GM21825 (cell line): Measurements from ENCODE around the gene CCR5AS.
"Not testable (repeated sequence)": the region's sequence is repeated elsewhere in the genome, so short reads cannot be mapped to it uniquely, and the experiment has no call there.

ENCODE experiments used
- ATAC-seq: cut with Tn5 transposase; IDR thresholded peaks from one replicate; pipeline ENCODE4 v1.9.1; 2021; ENCODE audit warnings: mild to moderate bottlenecking, moderate library complexity; ENCODE audit not compliant: unreplicated experiment

CCR5AS gene

GRCh38 chr3:46406788-46407611 lies at the start of gene CCR5AS, which contains the start of gene CCRL2:
Gene CCR5AS (minus strand): TSS chr3:46407066.
Gene CCRL2 (plus strand): TSS chr3:46407259. CDS start chr3:46408080, 821 bp downstream.
- ATAC-seq, result no peak

DNA sequence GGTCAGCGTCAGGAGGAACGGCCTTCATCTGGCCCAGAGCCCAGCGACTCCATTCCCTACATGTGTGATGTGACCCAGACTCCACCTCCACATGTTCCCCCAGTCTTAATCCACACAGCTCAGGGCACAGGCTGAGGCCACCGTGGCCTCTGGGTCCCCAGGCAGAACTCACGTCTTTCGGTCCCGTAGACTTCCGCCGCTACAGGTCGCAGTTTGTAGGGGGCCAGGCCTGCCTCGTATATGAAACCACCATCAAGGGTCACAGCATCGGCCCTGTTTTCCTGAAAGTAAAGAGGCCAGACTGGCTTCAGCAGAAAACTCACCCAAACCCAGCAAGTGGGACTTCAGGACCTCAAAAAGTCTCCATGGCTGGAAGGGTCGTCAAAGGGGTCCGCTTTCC lies 49.3 kb upstream of the CCR5AS start:
- no peak for ATAC-seq

DNA sequence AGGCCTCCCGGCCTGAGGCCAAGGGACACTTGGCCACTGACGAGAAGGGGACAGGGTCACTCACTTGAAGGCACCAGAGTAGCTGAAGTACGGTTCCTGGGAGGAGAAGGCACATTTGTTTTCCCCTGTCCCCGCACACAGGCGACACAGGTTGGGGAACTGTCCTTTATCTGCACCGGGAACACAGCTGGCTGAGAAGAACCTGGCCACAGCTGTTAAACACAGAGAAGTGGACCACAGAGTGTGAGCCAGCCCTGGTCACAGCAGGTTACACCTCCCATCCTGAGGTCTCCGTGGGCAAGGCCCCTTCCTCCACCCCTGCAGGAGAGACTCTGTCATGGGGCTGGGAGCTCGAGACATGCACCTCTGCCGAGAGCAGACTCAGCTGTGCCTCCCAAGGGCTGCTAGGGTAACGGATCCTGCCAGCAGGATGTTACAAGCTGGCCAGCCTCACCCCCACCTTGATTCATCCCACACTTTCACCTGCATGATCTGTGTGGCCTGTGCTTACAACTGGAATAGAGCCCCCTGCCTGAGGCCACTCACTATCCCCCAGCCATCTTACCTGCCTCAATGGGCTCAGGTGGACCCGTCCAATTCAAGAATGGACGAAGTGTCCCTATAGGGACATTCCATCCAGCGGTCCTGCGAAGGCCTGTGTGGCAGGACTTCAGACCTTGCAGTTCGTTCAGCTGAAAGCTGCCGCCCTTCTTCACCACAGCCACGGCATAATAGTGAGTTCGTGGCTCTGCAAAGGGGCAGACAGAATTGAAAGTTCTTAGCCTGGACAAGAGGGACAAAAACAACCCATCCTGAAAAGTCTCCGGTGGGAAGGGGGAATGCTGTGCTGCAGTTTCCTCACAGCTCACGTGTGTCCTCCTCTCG lies 48.6 kb upstream of the CCR5AS start:
- no peak for ATAC-seq

DNA sequence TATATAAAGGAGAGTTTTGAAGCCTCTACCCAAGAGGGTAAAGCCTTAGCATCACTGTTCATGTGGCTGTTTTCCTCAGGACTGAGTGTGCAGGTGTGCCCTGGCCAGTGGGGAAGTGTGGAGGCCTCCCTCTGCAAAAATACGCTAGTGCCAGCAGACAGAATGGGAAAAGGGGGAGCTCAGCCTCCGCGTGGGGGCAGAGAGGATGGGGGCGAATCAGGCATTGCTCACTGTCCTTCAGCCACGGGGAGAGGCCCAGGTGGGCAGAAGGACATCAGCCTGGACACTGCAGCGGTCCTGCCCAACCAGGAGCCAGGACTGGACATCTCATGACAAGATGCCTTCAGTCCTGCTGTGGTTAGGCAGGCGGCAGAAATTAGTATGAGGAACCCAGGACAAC lies 47.7 kb upstream of the CCR5AS start:
- ATAC-seq, result no peak

- no peak for ATAC-seq
Measured at GRCh38 chr3:46454209-46454595, 47.3 kb upstream of the CCR5AS start.

DNA sequence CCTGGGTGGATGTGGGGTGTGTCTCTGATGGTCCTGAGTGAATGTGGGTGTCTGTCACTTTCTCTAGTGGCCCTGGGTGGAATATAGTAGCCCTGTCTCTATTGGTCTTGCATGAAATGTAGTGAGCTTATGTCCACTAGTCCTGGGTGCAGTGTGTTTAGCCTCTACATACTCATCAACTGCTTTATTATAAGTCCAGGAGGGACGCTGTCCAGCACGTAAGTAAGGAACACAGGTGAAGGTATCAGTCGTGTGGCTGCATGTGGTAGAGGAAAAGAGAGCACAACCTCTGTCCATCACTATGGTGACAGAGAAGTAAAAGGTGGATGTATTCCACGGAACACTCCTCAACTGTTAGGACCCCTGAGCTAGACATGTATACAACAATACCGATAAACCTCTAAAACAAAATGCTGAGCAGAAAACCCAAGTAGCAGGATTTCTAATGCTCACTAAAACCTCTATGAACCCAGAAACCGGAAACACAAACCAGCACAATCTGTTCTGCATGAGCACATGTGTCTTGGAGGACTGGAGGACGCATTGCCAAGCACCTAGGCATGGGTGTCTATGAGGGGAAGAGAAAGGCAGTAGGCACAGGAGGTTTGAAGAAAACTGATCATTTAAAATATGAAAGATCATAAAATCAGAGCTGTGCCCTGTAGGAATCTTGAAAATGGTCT lies 46.8 kb upstream of the CCR5AS start:
- no peak for ATAC-seq

DNA sequence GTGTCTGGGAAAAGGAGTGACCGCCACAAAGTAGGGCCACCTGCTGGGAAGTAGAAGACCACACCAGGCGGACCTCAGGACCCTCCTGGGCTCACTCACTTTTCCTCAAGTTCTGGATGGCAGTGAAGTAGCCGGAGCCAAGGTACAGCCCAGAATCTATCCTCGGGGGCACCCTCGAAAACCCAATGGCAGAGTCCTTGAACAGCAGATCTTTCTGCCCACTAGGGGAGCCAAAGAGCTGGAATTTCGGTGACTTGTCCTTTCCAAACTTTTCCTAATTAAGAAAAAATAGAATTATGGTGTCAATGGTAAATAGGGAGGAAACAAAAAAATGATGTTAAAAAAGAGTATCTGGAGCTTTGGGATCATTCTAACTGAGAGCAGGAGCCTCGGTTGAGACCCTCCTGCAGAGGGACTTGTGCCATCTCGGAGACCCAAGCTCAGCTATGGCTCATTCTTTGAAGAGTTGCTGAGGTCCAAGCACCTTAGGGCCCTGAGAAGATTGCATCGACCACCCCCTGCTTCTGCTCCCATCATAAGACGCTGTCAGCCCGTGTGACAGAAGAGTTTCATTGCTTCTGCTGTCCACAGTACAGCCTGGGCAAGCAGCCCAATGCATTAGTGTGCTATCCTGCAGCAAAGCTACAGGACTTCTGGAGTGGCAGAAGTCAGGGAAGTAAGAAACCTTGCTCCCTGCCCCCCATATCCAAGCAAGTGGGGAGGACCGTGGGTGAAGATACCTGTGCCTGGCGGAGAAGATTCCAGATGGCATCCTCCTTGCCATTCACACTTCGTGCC lies 43.1 kb upstream of the CCR5AS start:
- ATAC-seq, result no peak

DNA sequence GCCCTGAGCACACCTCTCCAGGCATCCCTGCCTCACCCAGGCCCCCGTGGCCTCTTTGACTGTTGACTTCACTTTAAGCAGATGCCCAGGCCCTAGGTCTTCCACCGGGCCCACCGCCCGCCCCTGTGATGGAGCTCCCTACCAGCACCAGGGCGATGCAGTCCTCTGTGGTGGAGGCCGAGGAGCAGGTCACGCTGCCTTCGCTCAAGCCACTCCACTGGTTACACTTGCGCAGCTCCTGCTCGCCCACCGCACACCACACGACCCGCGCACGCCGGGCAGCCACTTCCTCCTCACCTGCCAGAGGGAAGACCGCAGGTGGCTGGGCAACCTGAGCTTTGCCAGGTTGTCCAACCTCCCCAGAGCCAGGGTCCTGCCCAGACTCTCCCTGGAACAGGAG lies 41.9 kb upstream of the CCR5AS start:
- no peak for ATAC-seq

DNA sequence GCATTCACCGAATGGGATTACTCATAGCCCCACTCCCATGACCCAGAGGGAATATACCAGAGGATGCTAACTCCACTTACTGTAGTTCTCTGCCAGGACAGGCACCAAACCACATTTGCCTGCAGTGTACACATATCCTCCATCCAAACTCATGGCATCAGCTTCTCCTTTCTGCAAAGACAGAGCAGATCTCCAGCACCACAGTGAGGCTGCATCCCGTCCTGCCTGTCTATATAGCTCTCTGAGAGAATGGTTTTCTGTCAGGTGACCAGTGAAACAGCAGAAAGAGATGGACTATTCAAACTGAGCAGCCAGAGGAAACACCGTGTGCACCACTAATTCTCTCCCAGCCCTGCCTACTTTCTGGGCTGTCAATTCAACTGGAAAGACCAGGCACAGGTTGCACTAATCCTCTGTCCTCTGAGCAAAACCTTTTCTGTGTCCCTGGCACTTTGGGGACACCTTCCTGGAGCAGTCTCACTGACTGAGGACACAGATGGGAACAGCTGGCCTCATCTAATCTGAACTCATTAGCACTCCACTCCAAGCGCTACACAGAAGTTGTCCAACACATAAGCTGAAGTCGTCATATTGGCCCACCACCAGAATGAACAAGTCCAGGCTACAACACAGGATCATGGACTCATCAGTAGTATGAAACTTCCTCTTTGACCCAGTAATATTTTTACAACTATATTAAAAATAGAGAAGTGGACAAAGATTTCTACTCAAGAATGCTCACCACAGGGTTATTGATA lies 40.5 kb upstream of the CCR5AS start:
- ATAC-seq, result no peak

GRCh38 chr3:46442576-46443530 lies 36.0 kb upstream of the CCR5AS start:
- ATAC-seq, result no peak

DNA sequence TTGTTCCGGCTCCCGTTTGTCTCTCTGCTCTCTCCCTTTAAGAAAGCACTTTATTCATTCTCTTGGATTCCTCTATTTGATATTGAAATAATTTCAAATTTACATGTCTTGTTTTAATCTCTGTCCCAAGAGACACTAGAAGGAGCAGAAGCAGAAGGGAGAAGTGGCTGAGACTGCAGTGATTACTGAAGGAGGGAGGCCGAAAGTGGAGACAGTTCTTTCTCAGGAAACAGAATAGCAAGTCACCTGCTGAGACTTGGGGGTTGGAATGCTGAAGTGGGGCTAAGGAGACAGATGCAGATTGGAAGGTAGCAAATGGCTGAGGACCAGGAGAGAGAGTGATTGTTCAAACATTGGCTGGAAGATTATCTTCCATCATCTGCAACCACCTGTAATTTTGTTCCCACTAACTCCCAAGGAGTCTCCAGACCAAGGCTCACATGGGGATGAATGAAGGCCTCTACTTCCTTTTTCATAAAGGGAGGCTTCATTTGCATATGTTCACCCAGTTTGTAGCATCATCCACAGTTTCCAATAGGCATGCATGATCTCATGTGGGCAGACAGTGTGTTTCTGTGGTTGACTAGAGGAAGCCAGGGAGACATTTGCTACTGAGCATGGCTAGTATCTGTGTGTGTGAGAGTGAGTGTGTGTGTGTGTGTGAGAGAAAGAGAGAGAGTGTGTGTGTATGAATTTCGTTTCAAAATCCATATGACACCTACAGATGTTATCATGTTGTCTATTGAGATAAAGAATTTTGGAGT lies 33.8 kb upstream of the CCR5AS start:
- peak; percentile 78 for ATAC-seq

GRCh38 chr3:46438831-46439230 lies 32.0 kb upstream of the CCR5AS start:
- no peak for ATAC-seq

- ATAC-seq, result no peak
Measured at GRCh38 chr3:46435081-46435726, 28.3 kb upstream of the CCR5AS start.

- no peak for ATAC-seq
Measured at GRCh38 chr3:46433841-46434240, 27.0 kb upstream of the CCR5AS start.

- not testable (repeated sequence) for ATAC-seq
Measured at GRCh38 chr3:46433118-46433517, 26.3 kb upstream of the CCR5AS start.

GRCh38 chr3:46431905-46432304 lies 25.0 kb upstream of the CCR5AS start:
- not testable (repeated sequence) for ATAC-seq

GRCh38 chr3:46430879-46431278 lies 24.0 kb upstream of the CCR5AS start:
- not testable (repeated sequence) for ATAC-seq
